Renal cortical epithelial cell (primary cell): ENCODE results near the gene PPM1E. TPM values are rescaled to one million over a fixed set of nuclear protein-coding genes. Genes with fewer than 3 reads are reported as not detected.
"Not testable (repeated sequence)": the region's sequence is repeated elsewhere in the genome, so short reads cannot be mapped to it uniquely, and the experiment has no call there.

Experiments used
- DNase-seq: peaks from one replicate; pipeline ENCODE4 v3.0.0-alpha.2; 2011; ENCODE audit warnings: low read depth
- total RNA-seq: library from RNA; depleted of rRNA; stranded (reverse); fragments of >200 nt; gene quantifications from 2 replicates; pipeline ENCODE4 v1.2.3, GENCODE V29; 2014

PPM1E gene
- total RNA-seq, 1 donor from 2014 or later: 0.89 TPM

- peak; percentile 55 for DNase-seq
These were observed 85.4 kb downstream of the PPM1E start for GRCh38 chr17:58840820-58841612.

GRCh38 chr17:58846413-58846812 lies 90.8 kb downstream of the PPM1E start:
- DNase-seq: not testable (repeated sequence)

- not testable (repeated sequence) for DNase-seq
These were observed 94.5 kb downstream of the PPM1E start for GRCh38 chr17:58850106-58850505.

GRCh38 chr17:58865301-58865700 lies 109.6 kb downstream of the PPM1E start:
- no peak for DNase-seq

GRCh38 chr17:58870747-58871146 lies 115.1 kb downstream of the PPM1E start:
- peak; percentile 2 for DNase-seq

GRCh38 chr17:58873926-58874325 lies 118.3 kb downstream of the PPM1E start:
- DNase-seq: no peak

- DNase-seq: no peak
These were observed 119.6 kb downstream of the PPM1E start for GRCh38 chr17:58875261-58875660.

GRCh38 chr17:58884161-58884560 lies 128.5 kb downstream of the PPM1E start:
- DNase-seq: no peak

- DNase-seq: no peak
These were observed 130.9 kb downstream of the PPM1E start for GRCh38 chr17:58886514-58886913.

- no peak for DNase-seq
These were observed 134.3 kb downstream of the PPM1E start for GRCh38 chr17:58889928-58890327.

GRCh38 chr17:58899191-58899590 lies 143.5 kb downstream of the PPM1E start:
- DNase-seq: no peak

- no peak for DNase-seq
These were observed 146.7 kb downstream of the PPM1E start for GRCh38 chr17:58902322-58902721.

GRCh38 chr17:58911741-58912343 lies 156.2 kb downstream of the PPM1E start:
- DNase-seq: no peak

- no peak for DNase-seq
These were observed 157.9 kb downstream of the PPM1E start for GRCh38 chr17:58913552-58913951.

GRCh38 chr17:58913971-58914769 lies 158.5 kb downstream of the PPM1E start:
- DNase-seq: peak; percentile 70

- DNase-seq: no peak
These were observed 161.6 kb downstream of the PPM1E start for GRCh38 chr17:58917228-58917627.

- DNase-seq: no peak
These were observed 162.4 kb downstream of the PPM1E start for GRCh38 chr17:58918072-58918471.

- no peak for DNase-seq
These were observed 163.2 kb downstream of the PPM1E start for GRCh38 chr17:58918884-58919283.

- no peak for DNase-seq
These were observed 165.1 kb downstream of the PPM1E start for GRCh38 chr17:58920773-58921172.

GRCh38 chr17:58932956-58933355 lies 177.3 kb downstream of the PPM1E start:
- DNase-seq: no peak

- no peak for DNase-seq
These were observed 180.6 kb downstream of the PPM1E start for GRCh38 chr17:58936295-58936694.

GRCh38 chr17:58944166-58944565 lies 188.5 kb downstream of the PPM1E start:
- DNase-seq: no peak

- DNase-seq: no peak
These were observed 191.8 kb downstream of the PPM1E start for GRCh38 chr17:58947411-58947810.
